Stimulated activated naive CD8-positive, alpha-beta T cell treated with anti-CD3 and anti-CD28 coated beads, Interleukin-15, amount 100 ng/mL, for 72 hours (primary cell): Measurements from ENCODE around the gene PLEKHH3.

Experiments
- ATAC-seq: fragments of 150-1000 bp; cut with Tn5 transposase; 2 replicates; pipeline ENCODE4 v1.10.0; 2021; ENCODE audit warnings: mild to moderate bottlenecking, moderate library complexity
- DNase-seq, 2 donors: peaks; one replicate each; pipeline ENCODE4 v3.0.0; 2021 to 2022
- H3K27ac Mint-ChIP-seq, 2 donors: one replicate each; pipeline ENCODE4 v1.8.0; 2022; ENCODE audit warnings: mild to moderate bottlenecking in 2 of 2, mixed read lengths in 2 of 2, moderate library complexity in 2 of 2
- H3K27me3 Mint-ChIP-seq: one replicate; pipeline ENCODE4 v1.8.0; 2022; ENCODE audit warnings: mixed read lengths
- H3K4me1 Mint-ChIP-seq: one replicate; pipeline ENCODE4 v1.8.0; 2022; ENCODE audit warnings: mild to moderate bottlenecking, mixed read lengths
- H3K4me3 Mint-ChIP-seq, 2 donors: one replicate each; pipeline ENCODE4 v1.8.0; 2022; ENCODE audit warnings: mild to moderate bottlenecking in 2 of 2, mixed read lengths in 2 of 2, moderate library complexity in 1 of 2
- H3K9me3 Mint-ChIP-seq, 2 donors: one replicate each; pipeline ENCODE4 v1.8.0; 2022; ENCODE audit warnings: mixed read lengths in 2 of 2

Gene PLEKHH3

GRCh38 chr17:42676424-42677011 is at the start of gene PLEKHH3:
Gene PLEKHH3 (minus strand): TSS chr17:42676994. CDS start chr17:42676563, 431 bp downstream.
- DNase-seq = peak; percentile 22 to 44
- ATAC-seq = no peak
- Mint-ChIP-seq H3K4me3 (peak within 1 kb of the TSS; percentile 87 to 93), H3K27me3 (peaks cover 72% of the 10 kb centered on the region), H3K9me3 (no peaks in the 10 kb centered on the region), H3K27ac (peak within 1 kb of the TSS in 1 of 2 donors; percentile 68), H3K4me1 (peaks cover 77% of the 10 kb centered on the region)

GRCh38 chr17:42725143-42725542 is 48.3 kb upstream of the PLEKHH3 start:
- Mint-ChIP-seq H3K4me3 (no peak overlapping the region), H3K27ac (no peak overlapping the region), H3K4me1 (no peaks in the 10 kb centered on the region), H3K9me3 (no peaks in the 10 kb centered on the region), H3K27me3 (no peaks in the 10 kb centered on the region)
- ATAC-seq (no peak), DNase-seq (no peak)

GRCh38 chr17:42723636-42724035 is 46.8 kb upstream of the PLEKHH3 start:
- Mint-ChIP-seq H3K27me3 (no peaks in the 10 kb centered on the region), H3K4me3 (no peak overlapping the region), H3K9me3 (no peaks in the 10 kb centered on the region), H3K4me1 (no peaks in the 10 kb centered on the region), H3K27ac (no peak overlapping the region)
- ATAC-seq (no peak), DNase-seq (no peak)

GRCh38 chr17:42720996-42721583 is 44.3 kb upstream of the PLEKHH3 start:
- Mint-ChIP-seq H3K27me3 (no peaks in the 10 kb centered on the region), H3K9me3 (no peaks in the 10 kb centered on the region), H3K4me3 (no peak overlapping the region), H3K4me1 (no peaks in the 10 kb centered on the region), H3K27ac (no peak overlapping the region)
- ATAC-seq (peak; percentile 83), DNase-seq (peak in 1 of 2 donors; percentile 28)

- no peaks in the 10 kb centered on the region for H3K27me3 Mint-ChIP-seq
- H3K4me1 Mint-ChIP-seq = peaks cover 33% of the 10 kb centered on the region
- DNase-seq (no peak), ATAC-seq (no peak)
- H3K9me3 Mint-ChIP-seq = no peaks in the 10 kb centered on the region
- no peak overlapping the region for H3K4me3 Mint-ChIP-seq
- H3K27ac Mint-ChIP-seq = no peak overlapping the region
Measured at GRCh38 chr17:42709561-42709960, 32.8 kb upstream of the PLEKHH3 start.

GRCh38 chr17:42708588-42708987 is 31.8 kb upstream of the PLEKHH3 start:
- DNase-seq = no peak
- Mint-ChIP-seq H3K27me3 (no peaks in the 10 kb centered on the region), H3K27ac (no peak overlapping the region), H3K9me3 (no peaks in the 10 kb centered on the region), H3K4me1 (peaks cover 41% of the 10 kb centered on the region), H3K4me3 (no peak overlapping the region)
- ATAC-seq = no peak

GRCh38 chr17:42706732-42707131 is 29.9 kb upstream of the PLEKHH3 start:
- ATAC-seq = peak; percentile 61
- H3K9me3 Mint-ChIP-seq = no peaks in the 10 kb centered on the region
- H3K27me3 Mint-ChIP-seq = no peaks in the 10 kb centered on the region
- no peak overlapping the region for H3K27ac Mint-ChIP-seq
- H3K4me1 Mint-ChIP-seq = peaks cover 41% of the 10 kb centered on the region
- no peak overlapping the region for H3K4me3 Mint-ChIP-seq
- DNase-seq = peak; percentile 45 to 76

GRCh38 chr17:42704837-42705494 is 28.2 kb upstream of the PLEKHH3 start:
- Mint-ChIP-seq H3K9me3 (no peaks in the 10 kb centered on the region), H3K4me3 (peak overlapping the region; percentile 13 to 26), H3K27me3 (no peaks in the 10 kb centered on the region), H3K4me1 (peaks cover 41% of the 10 kb centered on the region), H3K27ac (peak overlapping the region in 1 of 2 donors; percentile 29)
- ATAC-seq (peak; percentile 98), DNase-seq (peak; percentile 65 to 86)

- Mint-ChIP-seq H3K27me3 (no peaks in the 10 kb centered on the region), H3K4me1 (peaks cover 41% of the 10 kb centered on the region), H3K4me3 (peak overlapping the region in 1 of 2 donors; percentile 13), H3K9me3 (no peaks in the 10 kb centered on the region), H3K27ac (peak overlapping the region in 1 of 2 donors; percentile 13)
- DNase-seq (no peak), ATAC-seq (peak; percentile 31)
Measured at GRCh38 chr17:42704490-42704836, 27.7 kb upstream of the PLEKHH3 start.

GRCh38 chr17:42702446-42702845 is 25.7 kb upstream of the PLEKHH3 start:
- Mint-ChIP-seq H3K27ac (no peak overlapping the region), H3K27me3 (no peaks in the 10 kb centered on the region), H3K4me3 (no peak overlapping the region), H3K4me1 (peaks cover 33% of the 10 kb centered on the region), H3K9me3 (no peaks in the 10 kb centered on the region)
- ATAC-seq = no peak
- DNase-seq = no peak

GRCh38 chr17:42700586-42701289 is 23.9 kb upstream of the PLEKHH3 start:
- ATAC-seq (no peak), DNase-seq (no peak)
- no peaks in the 10 kb centered on the region for H3K9me3 Mint-ChIP-seq
- H3K4me3 Mint-ChIP-seq = no peak overlapping the region
- peaks cover 19% of the 10 kb centered on the region for H3K4me1 Mint-ChIP-seq
- H3K27ac Mint-ChIP-seq = peak overlapping the region in 1 of 2 donors; percentile 81
- H3K27me3 Mint-ChIP-seq = no peaks in the 10 kb centered on the region

- ATAC-seq (no peak), DNase-seq (no peak)
- peak overlapping the region in 1 of 2 donors; percentile 35 for H3K27ac Mint-ChIP-seq
- H3K9me3 Mint-ChIP-seq = no peaks in the 10 kb centered on the region
- no peak overlapping the region for H3K4me3 Mint-ChIP-seq
- peaks cover 6% of the 10 kb centered on the region for H3K4me1 Mint-ChIP-seq
- H3K27me3 Mint-ChIP-seq = no peaks in the 10 kb centered on the region
Measured at GRCh38 chr17:42699415-42699740, 22.6 kb upstream of the PLEKHH3 start.

- DNase-seq = no peak
- Mint-ChIP-seq H3K9me3 (no peaks in the 10 kb centered on the region), H3K27ac (peak overlapping the region in 1 of 2 donors; percentile 37), H3K4me1 (peaks cover under 1% of the 10 kb centered on the region), H3K27me3 (no peaks in the 10 kb centered on the region), H3K4me3 (no peak overlapping the region)
- no peak for ATAC-seq
Measured at GRCh38 chr17:42698736-42699414, 22.1 kb upstream of the PLEKHH3 start.

- Mint-ChIP-seq H3K27ac (no peak overlapping the region), H3K27me3 (no peaks in the 10 kb centered on the region), H3K9me3 (no peaks in the 10 kb centered on the region), H3K4me3 (no peak overlapping the region), H3K4me1 (no peaks in the 10 kb centered on the region)
- DNase-seq (no peak), ATAC-seq (no peak)
Measured at GRCh38 chr17:42697108-42697811, 20.5 kb upstream of the PLEKHH3 start.

- Mint-ChIP-seq H3K27ac (no peak overlapping the region), H3K4me3 (no peak overlapping the region)
- ATAC-seq = no peak
Measured at GRCh38 chr17:42695500-42695899, 18.7 kb upstream of the PLEKHH3 start.

More at GRCh38 chr17:42695500-42695899, 18.7 kb upstream of the PLEKHH3 start:
- Mint-ChIP-seq H3K4me1 (no peaks in the 10 kb centered on the region), H3K27me3 (no peaks in the 10 kb centered on the region), H3K9me3 (no peaks in the 10 kb centered on the region)
- no peak for DNase-seq
